ENCODE results near the gene SLC16A13. TPM values are rescaled to one million over a fixed set of nuclear protein-coding genes. Genes with fewer than 3 reads are reported as not detected.

The SLC16A13 gene
- total RNA-seq, 1 experiment from 2014 or later = 13.1 TPM

DNA sequence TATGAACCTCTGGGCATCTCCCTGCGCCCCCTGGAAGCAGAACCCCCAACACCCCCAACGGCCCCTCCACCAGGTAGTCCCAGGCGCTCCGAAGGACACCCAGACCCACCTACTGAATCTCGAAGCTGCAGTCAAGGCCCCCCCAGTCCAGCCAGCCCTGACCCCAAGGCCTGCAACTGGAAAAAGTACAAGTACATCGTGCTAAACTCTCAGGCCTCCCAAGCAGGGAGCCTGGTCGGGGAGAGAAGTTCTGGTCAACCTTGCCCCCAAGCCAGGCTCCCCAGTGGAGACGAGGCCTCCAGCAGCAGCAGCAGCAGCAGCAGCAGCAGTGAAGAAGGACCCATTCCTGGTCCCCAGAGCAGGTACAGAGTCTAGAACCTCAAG lies 11.4 kb upstream of the SLC16A13 start:
- Histone ChIP-seq H3K4me3 (ENCODE audit: low read depth in 2 of 2, low read length in 2 of 2) (no peak overlapping the region), H3K27me3 (ENCODE audit: control insufficient read depth, insufficient read depth, low read length) (no peaks in the 10 kb centered on the region), H3K36me3 (ENCODE audit: control insufficient read depth, insufficient read depth, low read length) (no peaks in the 10 kb centered on the region), H3K27ac (ENCODE audit: low read length) (no peak overlapping the region), H3K9me3 (ENCODE audit: control insufficient read depth, insufficient read depth, low read depth, low read length) (no peaks in the 10 kb centered on the region), H3K4me1 (ENCODE audit: control insufficient read depth, insufficient read depth, low read length) (peaks cover 16% of the 10 kb centered on the region)
- DNase-seq (ENCODE audit: low read depth, low spot score) = no peak
- in situ Hi-C loops (cut with HindIII; ENCODE audit: low pct_unique_long_range_greater_than_20kb, low sequenced_read_pairs) = no loop called here
- no peak for ATAC-seq
- ChIA-PET CTCF (no interaction called here), POLR2A (no interaction called here)
- BruUV-seq (replicated peaks) = no TSS peak
- intact Hi-C loops (cut with micrococcal nuclease; ENCODE audit: unreplicated experiment) = loop anchor here (5.0 kb wide), 1 partner anchor 112 kb away; no protein-coding TSS in a partner anchor
- TF ChIP-seq POLR2AphosphoS5 (IDR thresholded peaks at IDR 0.05; ENCODE audit: low read depth, low read length) (no peak), TCF7L2 (IDR thresholded peaks at IDR 0.05; ENCODE audit: low read depth, low read length) (no peak), SIN3A (IDR thresholded peaks at IDR 0.05; ENCODE audit: borderline replicate concordance, insufficient read depth, low read depth, low read length) (no peak)
- TF ChIP-seq, protein P1, sequence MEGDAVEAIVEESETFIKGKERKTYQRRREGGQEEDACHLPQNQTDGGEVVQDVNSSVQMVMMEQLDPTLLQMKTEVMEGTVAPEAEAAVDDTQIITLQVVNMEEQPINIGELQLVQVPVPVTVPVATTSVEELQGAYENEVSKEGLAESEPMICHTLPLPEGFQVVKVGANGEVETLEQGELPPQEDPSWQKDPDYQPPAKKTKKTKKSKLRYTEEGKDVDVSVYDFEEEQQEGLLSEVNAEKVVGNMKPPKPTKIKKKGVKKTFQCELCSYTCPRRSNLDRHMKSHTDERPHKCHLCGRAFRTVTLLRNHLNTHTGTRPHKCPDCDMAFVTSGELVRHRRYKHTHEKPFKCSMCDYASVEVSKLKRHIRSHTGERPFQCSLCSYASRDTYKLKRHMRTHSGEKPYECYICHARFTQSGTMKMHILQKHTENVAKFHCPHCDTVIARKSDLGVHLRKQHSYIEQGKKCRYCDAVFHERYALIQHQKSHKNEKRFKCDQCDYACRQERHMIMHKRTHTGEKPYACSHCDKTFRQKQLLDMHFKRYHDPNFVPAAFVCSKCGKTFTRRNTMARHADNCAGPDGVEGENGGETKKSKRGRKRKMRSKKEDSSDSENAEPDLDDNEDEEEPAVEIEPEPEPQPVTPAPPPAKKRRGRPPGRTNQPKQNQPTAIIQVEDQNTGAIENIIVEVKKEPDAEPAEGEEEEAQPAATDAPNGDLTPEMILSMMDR (IDR thresholded peaks at IDR 0.05) = no peak
- TF ChIP-seq, protein P2, sequence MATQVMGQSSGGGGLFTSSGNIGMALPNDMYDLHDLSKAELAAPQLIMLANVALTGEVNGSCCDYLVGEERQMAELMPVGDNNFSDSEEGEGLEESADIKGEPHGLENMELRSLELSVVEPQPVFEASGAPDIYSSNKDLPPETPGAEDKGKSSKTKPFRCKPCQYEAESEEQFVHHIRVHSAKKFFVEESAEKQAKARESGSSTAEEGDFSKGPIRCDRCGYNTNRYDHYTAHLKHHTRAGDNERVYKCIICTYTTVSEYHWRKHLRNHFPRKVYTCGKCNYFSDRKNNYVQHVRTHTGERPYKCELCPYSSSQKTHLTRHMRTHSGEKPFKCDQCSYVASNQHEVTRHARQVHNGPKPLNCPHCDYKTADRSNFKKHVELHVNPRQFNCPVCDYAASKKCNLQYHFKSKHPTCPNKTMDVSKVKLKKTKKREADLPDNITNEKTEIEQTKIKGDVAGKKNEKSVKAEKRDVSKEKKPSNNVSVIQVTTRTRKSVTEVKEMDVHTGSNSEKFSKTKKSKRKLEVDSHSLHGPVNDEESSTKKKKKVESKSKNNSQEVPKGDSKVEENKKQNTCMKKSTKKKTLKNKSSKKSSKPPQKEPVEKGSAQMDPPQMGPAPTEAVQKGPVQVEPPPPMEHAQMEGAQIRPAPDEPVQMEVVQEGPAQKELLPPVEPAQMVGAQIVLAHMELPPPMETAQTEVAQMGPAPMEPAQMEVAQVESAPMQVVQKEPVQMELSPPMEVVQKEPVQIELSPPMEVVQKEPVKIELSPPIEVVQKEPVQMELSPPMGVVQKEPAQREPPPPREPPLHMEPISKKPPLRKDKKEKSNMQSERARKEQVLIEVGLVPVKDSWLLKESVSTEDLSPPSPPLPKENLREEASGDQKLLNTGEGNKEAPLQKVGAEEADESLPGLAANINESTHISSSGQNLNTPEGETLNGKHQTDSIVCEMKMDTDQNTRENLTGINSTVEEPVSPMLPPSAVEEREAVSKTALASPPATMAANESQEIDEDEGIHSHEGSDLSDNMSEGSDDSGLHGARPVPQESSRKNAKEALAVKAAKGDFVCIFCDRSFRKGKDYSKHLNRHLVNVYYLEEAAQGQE (IDR thresholded peaks at IDR 0.05; ENCODE audit: insufficient read depth in 1 of 2, low read depth in 2 of 2, low read length in 1 of 2) = no peak

DNA sequence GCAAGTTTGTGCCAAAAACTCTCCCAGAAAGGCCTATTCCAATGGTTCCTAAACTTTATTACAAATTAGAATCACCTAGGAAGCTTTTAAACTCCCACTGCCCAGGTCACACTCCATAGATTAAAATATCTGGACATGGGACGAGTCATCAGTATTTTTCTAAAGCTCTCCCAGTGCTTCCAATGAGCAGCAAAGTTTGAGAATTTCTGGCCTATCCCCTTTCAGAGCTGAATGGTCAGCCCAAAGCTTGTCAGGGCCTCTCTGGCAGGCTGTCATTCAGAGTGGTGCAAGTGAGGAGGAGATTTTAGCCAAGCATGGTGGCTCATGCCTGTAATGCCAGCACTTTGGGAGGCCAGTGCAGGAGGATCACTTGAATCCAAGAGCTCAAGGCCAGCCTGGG lies 10.6 kb upstream of the SLC16A13 start:
- no peaks in the 10 kb centered on the region for H3K36me3 ChIP-seq (ENCODE audit: control insufficient read depth, insufficient read depth, low read length)
- no peaks in the 10 kb centered on the region for H3K27me3 ChIP-seq (ENCODE audit: control insufficient read depth, insufficient read depth, low read length)
- no peak overlapping the region for H3K4me3 ChIP-seq (ENCODE audit: low read depth in 2 of 2, low read length in 2 of 2)
- no peak overlapping the region for H3K27ac ChIP-seq (ENCODE audit: low read length)
- DNase-seq (ENCODE audit: low read depth, low spot score) (no peak), ATAC-seq (no peak)
- TF ChIP-seq, protein P1 (IDR thresholded peaks at IDR 0.05) = no peak
- no peak for TF ChIP-seq POLR2AphosphoS5 (IDR thresholded peaks at IDR 0.05; ENCODE audit: low read depth, low read length)
- TF ChIP-seq TCF7L2 (IDR thresholded peaks at IDR 0.05; ENCODE audit: low read depth, low read length) = no peak
- TF ChIP-seq, protein P2 (IDR thresholded peaks at IDR 0.05; ENCODE audit: insufficient read depth in 1 of 2, low read depth in 2 of 2, low read length in 1 of 2) = no peak
- TF ChIP-seq SIN3A (IDR thresholded peaks at IDR 0.05; ENCODE audit: borderline replicate concordance, insufficient read depth, low read depth, low read length) = no peak
- in situ Hi-C loops (cut with HindIII; ENCODE audit: low pct_unique_long_range_greater_than_20kb, low sequenced_read_pairs) (no loop called here), intact Hi-C loops (cut with micrococcal nuclease; ENCODE audit: unreplicated experiment) (no loop called here)
- ChIA-PET CTCF (no interaction called here), POLR2A (no interaction called here)
- peaks cover 14% of the 10 kb centered on the region for H3K4me1 ChIP-seq (ENCODE audit: control insufficient read depth, insufficient read depth, low read length)
- H3K9me3 ChIP-seq (ENCODE audit: control insufficient read depth, insufficient read depth, low read depth, low read length) = no peaks in the 10 kb centered on the region
- BruUV-seq (replicated peaks) = no TSS peak
